OCI-LY7 (cell line): ENCODE measurements around the gene SMC1A.

Experiments used
- CTCF ChIP-seq: fragments of 200-600 bp; sonication (generic); conservative IDR thresholded peaks from 2 replicates; pipeline ENCODE4 v1.5.1; 2014; ENCODE audit warnings: mild to moderate bottlenecking, antibody characterized with exemption, low read length, moderate library complexity, mixed read lengths
- EZH2phosphoT487 ChIP-seq: fragments of 200-600 bp; sonication (generic); IDR thresholded peaks from 2 replicates; pipeline ENCODE4 v1.6.1; 2018; ENCODE audit warnings: low read depth, borderline replicate concordance, mild to moderate bottlenecking, mixed run types, antibody characterized with exemption, low read length, moderate library complexity, mixed read lengths

GRCh38 chrX:53456254-53456653 is 33.8 kb upstream of the SMC1A start:
- TF ChIP-seq CTCF: no peak
- TF ChIP-seq EZH2phosphoT487: no peak
